Activated T-cell treated with anti-CD3 and anti-CD28 coated beads for 24 hours (primary cell): ENCODE results near the gene STAB2.

Experiments
- DNase-seq: peaks from one replicate; pipeline ENCODE4 v3.0.0-alpha.2; 2020; ENCODE audit warnings: low read depth

Gene STAB2

DNA sequence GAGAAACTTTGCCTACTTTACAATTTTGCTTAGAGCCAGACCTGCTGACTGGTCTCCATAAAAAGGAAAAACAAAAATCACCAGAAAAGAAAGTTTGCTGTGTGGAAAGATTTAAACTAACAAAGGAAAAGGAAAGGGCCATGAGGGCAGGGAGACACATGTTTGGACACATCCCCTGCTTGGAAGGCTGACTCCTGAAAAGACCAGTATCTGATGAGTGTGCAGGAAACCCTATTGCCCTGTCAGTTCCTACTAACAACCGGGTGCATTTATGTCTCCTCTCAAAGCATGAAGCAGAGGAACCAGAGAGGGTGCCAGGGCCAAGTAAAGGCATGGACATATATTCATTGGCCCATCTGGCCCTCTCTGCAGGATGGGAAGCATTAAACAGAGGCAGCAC, 7.0 kb upstream of the STAB2 start:
- no peak for DNase-seq

DNA sequence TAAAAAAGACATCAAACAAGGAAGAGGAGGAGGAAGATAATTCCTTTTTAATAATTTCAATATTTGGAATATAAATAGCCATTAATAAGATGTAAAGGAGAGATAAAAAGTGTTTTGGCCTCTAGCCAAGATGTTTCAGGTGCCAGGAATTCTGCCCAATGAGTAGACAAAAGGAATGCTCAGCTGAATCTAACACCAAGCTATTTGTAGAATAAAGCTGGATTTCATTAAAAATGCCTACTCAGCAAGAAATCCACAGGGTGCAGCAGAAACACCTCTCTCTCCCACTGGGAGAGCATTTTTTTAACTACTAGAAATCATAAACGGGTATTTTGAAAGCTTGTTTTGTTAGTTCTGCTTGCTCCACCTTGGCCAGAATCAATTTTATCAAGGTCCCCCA, 4.1 kb upstream of the STAB2 start:
- no peak for DNase-seq

DNA sequence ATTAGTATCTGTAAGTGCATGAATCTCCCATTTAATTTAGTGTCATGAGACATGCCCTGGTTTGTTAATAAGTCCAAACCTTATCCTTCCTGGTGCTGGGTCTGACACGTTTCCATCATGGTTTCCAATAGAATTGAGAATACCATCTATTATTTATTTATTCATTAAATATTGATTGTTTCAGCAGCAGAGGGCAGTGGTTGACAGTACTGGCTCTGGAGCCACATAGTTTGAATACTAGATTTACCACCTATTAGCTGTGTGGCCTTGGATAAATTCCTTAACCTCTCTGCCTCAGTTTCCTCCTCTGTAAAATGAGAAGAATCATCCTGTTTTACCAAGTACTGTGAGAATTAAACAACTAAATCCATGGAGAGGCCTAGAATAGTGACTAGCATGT, 941 bp upstream of the STAB2 start:
- no peak for DNase-seq

DNA sequence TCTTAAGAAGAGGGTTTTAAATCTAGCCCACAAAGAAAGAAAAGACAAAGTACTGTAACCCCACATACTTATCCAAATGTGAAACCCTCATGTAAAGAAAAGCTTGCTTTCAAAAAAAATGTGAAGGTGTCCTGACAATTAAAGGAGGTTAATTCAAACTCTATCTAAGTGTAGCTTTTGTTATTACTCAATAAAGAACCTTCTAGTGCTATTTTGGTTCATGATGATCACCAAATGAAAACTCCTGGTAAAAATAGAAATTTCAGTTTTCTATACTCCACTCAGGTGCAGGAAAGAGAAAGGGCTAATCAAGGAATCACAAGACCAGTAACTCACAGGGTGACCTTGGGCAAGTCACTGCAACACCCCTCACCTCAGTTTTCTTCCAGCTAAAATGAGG, 1.6 kb downstream of the STAB2 start:
- no peak for DNase-seq

DNA sequence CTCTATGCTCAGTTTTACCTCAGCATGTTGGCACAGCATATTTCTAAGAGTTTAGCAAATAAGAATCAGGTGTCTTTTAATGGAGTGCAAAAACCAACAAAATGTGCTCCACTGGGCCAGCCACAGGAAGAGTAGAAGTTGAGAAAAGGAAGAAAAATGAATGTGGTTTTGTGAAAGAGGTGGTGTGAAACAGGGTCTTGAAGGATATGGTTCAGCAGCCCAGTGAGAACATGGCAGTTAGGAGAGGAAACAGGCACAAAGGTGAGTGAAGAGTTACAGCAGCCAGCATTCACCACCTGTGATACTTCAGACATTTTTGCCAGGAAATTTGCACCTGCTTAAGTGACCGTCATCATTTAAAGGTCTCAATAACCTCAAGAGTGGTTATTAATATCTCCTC, 2.4 kb downstream of the STAB2 start:
- no peak for DNase-seq

DNA sequence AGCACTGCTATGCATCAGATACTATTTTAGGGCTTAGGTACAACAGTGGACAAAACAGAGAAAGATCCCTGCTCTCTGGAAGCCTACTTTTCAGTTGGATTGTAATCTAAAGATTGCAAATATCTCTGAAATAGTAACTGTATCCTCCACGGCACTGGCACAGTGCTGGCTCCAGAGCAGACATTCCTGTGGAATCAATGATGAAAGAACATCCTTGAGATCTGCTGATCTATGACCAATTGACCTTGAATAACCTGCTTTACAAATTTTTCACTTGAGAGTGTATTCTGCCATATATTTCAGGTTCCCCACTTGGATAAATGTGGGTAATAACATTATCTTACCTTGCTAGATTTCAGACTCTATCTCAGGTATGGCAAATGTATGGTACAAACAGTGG, 3.2 kb downstream of the STAB2 start:
- no peak for DNase-seq

DNA sequence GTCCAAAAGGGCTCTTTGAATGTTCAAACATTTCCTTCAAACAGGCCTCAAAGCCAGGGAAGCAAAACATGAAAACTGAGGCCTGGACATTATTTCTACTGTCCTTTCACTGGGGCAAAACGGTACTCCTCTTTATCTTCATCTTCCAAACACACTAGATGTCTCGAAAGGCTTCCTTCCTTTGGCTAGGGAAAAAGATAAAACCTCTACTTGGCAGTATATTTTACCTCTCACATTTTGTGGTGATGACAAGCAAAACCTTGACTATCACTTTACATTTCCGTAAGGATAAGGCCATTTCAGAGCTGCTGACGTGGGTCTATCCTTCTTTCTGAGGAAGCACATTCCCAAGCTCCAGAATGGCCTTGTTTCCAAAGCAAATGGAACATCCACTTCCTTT, 9.9 kb downstream of the STAB2 start:
- no peak for DNase-seq

DNA sequence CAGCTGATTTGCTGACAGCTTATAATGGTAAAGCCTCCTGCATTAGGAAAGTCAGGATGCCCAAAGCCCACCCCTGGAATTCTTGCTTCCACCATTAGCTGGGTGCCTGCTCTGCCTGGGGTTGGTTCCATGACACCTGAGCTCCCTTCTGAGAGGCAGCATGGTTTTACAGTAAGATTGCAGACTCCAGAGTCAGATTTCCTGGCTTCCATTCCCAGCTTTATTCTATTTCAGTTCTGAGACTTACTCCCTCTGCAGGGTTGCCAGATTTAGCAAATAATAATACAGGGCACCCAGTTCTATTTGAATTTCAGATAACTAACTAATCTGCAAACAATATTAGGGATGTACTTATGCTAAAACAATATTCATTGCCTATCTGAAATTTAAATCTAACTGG, 12.2 kb downstream of the STAB2 start:
- no peak for DNase-seq

DNA sequence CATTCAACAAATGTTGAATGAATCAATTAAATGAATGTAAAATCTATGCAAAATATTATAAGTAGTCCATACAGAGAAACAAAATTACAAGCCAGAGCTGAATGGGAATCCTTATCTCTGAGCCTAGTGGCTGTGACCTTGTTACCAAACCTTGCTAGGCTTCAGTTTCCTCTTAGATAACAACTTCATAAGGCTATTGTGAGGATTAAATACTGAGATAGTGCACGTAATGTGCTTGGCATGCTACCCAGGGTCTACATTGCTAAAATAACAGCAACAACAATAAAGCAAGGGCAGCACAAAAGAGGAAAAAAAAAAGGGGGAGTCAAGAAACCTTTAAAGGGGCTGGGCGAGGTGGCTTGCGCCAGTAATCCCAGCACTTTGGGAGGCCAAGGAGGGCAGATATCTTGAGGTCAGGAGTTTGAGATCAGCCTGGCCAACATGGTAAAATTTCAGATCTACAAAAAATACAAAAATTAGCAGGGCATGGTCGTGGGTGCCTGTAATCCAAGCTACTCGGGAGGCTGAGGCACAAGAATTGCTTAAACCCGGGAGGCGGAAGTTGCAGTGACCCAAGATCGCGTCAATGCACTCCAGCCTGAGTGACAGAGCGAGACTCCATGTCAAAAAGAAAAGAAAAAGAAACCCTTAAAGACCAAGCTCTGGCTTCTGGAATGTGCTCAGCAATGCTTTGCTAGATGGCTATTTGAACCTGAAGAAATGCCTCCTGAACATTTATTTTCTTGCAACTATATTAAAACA, 14.1 kb downstream of the STAB2 start:
- no peak for DNase-seq

DNA sequence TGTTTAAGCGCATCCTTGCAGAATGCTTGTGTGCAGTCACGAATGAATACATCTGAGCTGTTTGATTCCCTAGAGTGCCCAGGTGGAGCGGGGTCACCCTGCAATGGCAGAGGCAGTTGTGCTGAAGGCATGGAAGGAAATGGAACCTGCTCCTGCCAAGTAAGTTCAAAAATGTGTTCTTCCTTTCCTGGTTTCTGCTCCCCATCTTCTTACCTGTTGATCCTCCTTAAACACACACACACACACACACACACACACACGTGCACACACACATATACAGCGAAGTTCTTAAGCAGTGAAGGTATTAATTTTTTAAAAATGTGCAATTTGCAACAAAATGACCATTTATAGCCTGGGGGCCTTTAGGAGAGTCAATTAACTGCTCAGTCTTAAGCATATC, 33.3 kb downstream of the STAB2 start:
- DNase-seq, result no peak

DNA sequence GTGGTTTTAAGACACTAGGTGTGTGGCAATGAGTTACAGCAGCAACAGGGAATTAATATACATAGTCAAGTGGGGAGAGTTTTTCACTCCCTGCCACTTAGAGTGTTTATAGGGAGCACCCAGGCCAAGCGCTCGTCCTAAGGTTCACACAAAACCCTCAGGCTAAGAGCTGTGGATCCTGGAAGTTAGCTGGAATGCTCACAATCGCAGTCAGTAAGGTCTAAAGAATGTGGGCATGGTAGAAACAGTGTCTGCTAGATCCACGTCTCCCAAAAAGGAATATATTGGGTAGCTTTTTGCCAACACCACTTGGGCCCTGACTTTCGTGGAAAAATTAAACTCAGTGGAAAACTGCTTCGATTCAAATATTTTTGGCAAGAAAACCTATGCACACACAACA, 36.6 kb downstream of the STAB2 start:
- no peak for DNase-seq

DNA sequence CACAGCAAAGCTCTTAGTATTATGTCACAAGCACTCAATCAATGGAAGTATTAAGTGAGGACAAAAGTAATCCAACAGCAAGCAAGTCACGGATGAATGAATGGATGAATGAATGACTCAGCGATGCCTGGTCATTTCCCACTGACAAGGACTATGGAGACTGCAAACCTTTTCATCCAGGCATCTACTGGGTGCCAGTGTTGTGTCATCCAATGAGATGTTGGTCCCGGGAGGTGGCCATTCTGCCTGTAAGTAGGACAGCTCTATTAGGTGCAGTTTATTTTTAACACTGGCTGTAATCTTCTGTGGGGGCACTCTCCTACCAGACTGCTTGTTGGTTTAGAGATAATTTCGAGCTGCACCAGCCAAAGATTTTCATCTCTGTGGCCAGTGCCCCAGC, 39.4 kb downstream of the STAB2 start:
- DNase-seq, result no peak

DNA sequence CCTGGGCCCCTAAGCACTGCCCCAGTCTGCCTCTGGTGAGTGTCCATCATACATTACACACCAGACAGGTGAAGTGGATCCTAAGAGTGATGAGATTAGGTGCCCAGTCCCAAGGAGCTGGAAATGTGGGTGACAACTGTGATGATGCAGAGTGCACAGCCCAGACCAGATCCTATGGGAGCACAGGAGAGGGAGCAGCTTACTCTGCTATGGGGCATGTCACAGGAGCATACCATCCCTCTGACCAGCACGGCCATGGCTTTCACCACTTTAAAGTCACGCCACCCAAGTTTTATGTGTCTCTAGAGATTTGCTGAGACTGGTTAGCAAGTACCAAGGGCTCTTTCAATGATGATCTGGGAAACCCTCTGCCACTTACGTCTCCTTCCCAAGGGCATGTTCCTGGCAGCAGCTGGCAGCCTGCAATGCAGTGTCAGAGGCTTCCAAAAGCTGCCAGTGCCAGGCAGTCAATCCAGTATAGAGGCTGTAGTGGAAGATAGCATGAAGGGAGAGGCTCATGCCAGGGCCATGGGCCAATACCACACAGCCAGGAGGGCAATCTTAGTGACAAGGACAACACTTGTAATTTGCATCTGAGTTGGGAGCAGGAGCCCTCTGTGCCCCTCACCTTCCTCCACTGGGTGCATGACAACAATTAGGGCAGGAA, 40.2 kb downstream of the STAB2 start:
- DNase-seq, result no peak

DNA sequence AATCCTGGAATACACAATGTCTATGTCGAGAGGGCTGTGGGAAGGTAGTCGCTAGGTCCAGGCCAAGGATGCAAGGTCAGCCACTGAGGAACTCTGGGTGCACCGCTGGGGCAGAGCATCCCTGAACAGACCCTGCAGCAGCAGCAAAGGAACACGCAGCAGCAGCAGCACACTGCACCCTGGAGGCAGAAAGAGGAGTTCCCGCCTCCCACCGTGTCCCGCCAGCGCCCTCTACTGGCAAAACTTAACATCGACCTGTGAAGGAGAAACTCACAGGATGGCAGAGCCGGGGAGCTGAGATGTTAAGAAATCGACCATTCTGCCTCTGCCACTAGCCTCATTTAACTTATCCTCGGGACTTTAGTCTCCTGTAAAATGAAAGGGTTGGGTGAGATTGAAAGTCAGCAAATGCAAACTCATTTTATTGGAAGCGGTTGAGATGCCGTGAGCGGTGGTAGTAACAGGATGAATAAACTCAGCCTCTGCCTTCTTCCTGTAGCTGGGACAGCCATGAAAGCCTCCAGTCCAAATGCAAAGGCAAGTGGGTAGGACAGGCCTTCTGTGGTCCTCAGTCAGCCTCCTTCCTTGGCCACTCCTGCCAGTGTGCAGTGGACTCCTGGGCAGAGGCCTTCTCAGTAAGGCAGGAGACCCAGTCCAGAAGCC, 45.6 kb downstream of the STAB2 start:
- peak; percentile 10 for DNase-seq

DNA sequence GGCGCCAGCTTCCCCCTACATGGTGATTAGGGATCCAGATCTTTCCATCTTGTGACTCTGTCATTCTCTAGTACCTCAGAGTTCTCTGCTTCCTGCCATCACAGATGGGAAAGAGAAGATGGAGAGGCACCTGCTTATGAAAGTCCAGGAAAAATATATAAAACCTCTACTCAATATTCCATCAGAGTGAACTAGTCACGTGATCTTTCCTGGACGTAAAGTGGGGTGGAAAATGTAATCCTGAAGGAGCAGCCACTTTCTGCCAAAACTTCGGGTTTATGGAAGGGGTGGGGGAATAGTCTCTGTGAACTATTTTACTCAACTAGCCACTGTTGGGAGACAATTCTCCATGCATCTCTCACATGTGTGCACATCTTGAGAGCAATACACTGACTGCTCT, 47.7 kb downstream of the STAB2 start:
- no peak for DNase-seq

DNA sequence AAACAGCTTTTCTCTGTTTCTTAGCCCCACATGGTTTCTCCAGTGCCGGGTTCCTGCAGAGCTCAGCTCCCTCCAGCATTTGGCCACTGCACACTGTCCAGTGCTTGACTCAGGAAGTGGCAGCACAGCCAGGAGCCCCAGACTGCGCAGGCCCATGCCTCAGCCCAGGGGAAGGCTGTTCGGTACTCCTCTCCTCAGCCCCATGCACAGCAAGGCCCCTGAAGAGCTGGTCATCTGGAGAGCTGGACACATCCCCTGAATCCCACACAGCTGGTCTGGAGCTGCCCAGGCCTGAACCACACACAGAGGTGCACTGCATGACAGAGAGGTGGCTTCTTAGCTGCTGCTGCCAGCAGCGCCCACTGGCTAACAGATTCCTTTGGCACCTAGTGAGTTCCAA, 48.3 kb downstream of the STAB2 start:
- no peak for DNase-seq

DNA sequence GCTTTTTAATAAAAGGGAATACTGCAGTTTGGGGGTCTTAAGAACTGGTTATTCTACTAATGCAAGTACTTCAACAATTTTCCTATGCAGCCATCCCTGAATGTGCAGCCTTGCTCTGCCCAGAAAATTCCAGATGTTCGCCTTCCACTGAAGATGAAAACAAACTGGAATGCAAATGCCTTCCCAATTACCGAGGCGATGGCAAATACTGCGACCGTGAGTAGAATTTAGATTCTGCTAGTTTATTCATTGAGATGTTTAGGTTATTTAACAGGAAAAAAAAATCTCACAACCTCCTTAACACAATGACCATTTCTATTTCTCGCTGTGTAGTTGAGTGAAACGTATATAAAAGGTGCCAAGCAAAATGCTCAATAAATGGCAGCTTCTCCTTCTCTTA, 49.9 kb downstream of the STAB2 start:
- DNase-seq, result no peak

DNA sequence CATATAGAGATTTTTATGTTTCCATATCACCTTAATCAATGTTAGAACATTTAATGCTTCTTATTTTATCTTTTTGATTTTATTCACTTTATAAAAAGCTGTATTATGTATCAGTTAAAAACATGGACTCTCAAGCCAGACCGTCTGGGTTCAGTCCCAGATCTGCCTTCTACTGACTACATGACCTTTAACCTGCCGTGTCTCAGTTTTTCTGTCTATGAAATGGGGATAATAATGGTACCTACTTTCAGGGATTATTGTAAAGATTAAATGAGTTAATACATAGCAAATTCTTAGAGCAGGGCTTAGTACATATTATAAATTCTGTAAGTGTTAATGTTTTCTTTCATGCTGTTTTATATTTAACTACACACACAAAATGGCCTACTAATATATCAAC, 50.4 kb downstream of the STAB2 start:
- no peak for DNase-seq

DNA sequence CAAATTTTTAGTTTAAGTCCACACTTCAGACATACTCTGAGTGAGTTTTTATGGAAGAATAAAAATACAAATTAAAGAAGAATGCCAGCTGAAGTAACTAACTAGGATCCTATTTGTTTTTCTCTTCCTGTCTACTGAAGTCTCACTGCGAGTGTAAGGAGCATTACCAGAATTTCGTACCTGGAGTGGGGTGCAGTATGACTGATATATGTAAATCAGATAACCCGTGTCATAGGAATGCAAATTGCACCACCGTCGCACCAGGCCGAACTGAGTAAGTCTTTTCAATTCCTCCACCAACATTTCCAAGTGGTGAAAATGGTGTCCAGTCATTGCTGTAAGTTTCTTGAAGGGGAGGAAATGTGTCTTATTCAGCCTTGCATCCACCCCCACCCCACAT, 52.9 kb downstream of the STAB2 start:
- DNase-seq, result no peak

DNA sequence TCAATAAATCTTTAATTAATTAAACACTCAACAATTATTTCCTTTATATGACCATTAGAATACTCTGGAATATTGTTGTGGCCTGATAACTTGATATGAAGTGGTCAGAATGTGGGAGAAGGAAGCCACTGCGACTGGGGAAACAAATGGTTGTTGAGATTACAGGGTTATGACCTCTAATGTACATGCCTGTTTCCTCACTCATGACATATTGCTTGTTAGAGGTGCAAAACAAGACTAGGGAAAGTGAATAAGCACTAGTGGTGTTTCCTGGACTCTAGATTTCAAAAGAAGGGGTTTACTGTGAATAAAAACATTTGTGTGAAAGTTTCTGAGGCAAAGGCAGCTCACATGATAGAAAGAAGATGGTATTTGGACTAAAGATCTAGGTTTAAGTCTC, 53.3 kb downstream of the STAB2 start:
- DNase-seq, result no peak

DNA sequence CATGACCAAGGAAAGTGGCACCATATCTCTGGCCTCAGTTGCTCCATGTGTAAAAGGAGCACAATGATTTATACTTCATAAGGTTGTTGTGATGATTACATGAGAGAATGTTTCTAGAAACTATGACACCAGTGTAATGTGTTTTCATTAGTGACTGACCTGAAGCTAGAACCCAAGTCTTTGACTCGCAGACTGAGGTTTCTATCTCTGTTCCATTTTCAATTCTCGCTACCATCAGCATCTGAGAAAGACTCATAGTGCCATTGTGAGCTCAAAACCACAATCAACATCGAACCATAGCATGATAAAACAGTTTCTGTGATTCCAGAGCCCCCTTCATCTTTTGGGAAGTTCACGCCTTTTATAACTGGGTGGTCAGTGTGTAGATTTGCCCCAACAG, 53.8 kb downstream of the STAB2 start:
- DNase-seq, result no peak

DNA sequence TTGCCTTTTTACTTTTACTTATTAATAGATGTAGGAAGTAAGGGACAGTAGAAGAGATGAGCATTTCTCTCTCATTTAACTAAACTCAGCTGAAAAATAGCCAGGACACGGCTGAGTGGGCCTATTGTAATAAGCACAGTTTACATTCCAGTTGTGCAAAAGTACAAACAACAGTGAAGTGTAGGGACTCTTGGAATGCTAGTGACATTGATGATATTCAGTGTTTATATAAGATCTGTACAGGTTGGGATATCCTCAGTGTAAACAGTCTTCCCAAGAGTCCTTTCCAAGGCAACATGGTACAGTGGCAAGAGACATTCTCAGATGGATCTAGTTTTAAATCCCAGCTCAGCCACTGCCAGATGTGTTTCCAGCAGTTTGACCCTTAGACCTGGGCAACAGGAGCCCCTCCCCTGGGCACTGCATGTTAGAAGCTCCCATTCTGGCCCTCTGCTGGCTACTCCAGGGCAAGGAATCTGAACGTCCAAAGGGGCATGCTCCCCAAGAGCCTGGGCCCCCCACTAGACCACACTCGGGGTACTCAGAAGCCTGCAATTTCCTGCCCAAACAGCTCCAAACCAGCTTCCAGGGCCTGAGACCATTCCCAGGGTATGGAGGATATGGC, 55.3 kb downstream of the STAB2 start:
- DNase-seq, result no peak

DNA sequence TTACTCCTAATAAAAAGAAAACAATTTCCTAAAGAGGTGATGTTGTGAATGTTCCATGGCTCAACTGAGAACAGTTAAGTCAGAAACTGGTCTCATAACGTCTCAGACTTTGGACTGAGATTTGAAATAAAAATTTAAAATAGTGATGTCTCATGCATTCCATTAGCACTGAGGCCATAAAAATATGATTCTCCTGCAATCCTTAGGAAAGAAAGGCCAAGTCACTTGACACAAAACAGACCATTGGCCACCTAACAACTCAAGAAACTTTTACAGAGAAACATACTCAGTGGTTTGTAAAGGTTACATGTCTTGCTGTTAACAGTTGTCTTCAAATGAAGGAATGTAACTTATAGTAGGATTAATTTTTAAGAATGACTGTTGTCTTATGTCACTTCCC, 58.1 kb downstream of the STAB2 start:
- no peak for DNase-seq
